AG04449 (cell line): ENCODE measurements around the gene DAB2IP.
"Not testable (repeated sequence)": the region's sequence is repeated elsewhere in the genome, so short reads cannot be mapped to it uniquely, and the experiment has no call there.

ENCODE experiments used
- CTCF ChIA-PET: fragments of 350-600 bp; formaldehyde crosslinking; extraction: SDS; loops from one replicate; lab custom pipeline; 2021; ENCODE audit warnings: antibody characterized with exemption; lab: Yijun Ruan, JAX
- POLR2A ChIA-PET: fragments of 400-600, 350-600 bp; formaldehyde crosslinking; extraction: SDS; loops from one replicate; lab custom pipeline; 2020; ENCODE audit warnings: antibody characterized with exemption, inconsistent platforms; lab: Yijun Ruan, JAX
- DNase-seq: peaks from one replicate; pipeline ENCODE4 v3.0.0-alpha.2; 2010; ENCODE audit warnings: low read depth, low spot score
- H3K4me3 ChIP-seq: 2 replicates; pipeline ENCODE4 v1.5.1; 2011; ENCODE audit warnings: low read depth, mild to moderate bottlenecking, control low read depth, low read length
- CTCF ChIP-seq: IDR thresholded peaks from one replicate; pipeline ENCODE4 v1.5.1; 2011; ENCODE audit warnings: mild to moderate bottlenecking, moderate library complexity, low read length, control low read depth, inconsistent platforms; ENCODE audit not compliant: insufficient read depth; ENCODE audit errors: missing control alignments

Gene DAB2IP

DNA sequence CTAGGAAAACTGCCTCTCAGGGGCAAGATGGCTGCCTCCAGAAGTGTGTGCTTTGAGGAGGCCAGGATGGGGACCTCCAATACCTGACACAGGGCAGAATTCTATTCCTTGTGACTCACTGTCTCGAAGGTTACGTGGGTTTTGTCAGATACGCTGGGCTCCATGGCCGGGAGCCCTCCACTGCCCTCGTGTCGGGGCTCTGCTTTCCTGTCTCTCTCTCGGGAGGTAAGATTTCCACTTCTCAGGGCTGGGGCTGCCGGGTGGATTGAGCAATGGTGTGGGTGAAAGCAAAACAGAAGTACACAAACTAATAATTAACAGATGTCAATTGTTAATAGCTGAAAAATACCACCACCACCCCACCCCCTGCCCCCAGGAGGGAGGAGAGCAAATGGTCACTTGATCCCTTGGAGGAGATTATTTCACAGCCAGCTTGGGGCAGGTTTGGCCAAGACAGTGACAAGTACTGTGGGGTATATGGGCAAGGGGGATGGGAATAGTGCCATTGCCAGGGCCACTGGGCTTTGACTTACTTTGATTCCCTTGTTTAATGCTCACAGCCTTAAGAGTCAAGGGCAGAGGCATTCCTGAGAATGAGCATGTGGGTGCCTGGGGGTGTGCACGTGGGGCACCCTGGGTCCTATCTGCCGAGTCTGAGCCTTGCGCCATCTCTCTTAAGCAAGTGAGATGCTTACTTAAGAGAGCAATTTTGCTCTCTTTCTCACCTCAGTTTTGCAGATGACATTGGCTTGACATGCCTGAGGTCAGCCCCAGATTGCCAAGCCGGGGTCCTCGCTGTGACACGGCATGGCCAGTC, 28.8 kb upstream of the DAB2IP start:
- ChIA-PET CTCF (interaction anchor here (1.0 to 1.6 kb wide), 4 partner anchors 9 to 72 kb away, joined by 3 to 5 read pairs (median 4); no protein-coding TSS in a partner anchor), POLR2A (no interaction called here)
- no peak for DNase-seq
- no peak for TF ChIP-seq CTCF
- no peak overlapping the region for H3K4me3 ChIP-seq

DNA sequence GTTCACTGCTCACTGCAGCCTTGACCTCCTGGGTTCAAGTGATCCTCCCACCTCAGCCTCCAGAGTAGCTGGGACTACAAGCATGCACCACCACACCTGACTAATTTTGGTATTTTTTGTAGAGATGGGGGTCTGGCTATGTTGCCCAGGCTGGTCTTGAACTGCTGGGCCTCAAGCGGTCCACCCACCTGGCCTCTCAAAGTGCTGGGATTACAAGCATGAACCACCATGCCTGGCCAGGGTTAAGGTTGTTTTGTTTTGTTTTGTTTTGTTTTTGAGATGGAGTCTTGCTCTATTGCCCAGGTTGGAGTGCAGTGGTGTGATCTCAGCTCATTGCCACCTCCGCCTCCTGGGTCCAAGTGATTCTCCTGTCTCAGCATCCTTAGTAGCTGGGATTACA, 28.0 kb upstream of the DAB2IP start:
- H3K4me3 ChIP-seq, DNase-seq, POLR2A ChIA-PET: not testable (repeated sequence)
- CTCF ChIA-PET, result interaction anchor here (1.0 to 1.6 kb wide), 4 partner anchors 8 to 73 kb away, joined by 3 to 5 read pairs (median 4); no protein-coding TSS in a partner anchor

GRCh38 chr9:121625590-121625989, 25.8 kb upstream of the DAB2IP start:
- no peak for TF ChIP-seq CTCF
- no peak for DNase-seq
- ChIA-PET CTCF (interaction anchor here (1.0 kb wide), 1 partner anchor 12 kb away, joined by 3 read pairs; no protein-coding TSS in a partner anchor), POLR2A (no interaction called here)
- H3K4me3 ChIP-seq, result no peak overlapping the region

- H3K4me3 ChIP-seq, result no peak overlapping the region
- ChIA-PET CTCF (interaction anchor here (1.0 to 1.2 kb wide), 2 partner anchors 10 to 13 kb away, joined by 3 read pairs; no protein-coding TSS in a partner anchor), POLR2A (no interaction called here)
- no peak for DNase-seq
- no peak for TF ChIP-seq CTCF
These were observed 25.4 kb upstream of the DAB2IP start for GRCh38 chr9:121626012-121626411.

GRCh38 chr9:121627427-121627826, 24.0 kb upstream of the DAB2IP start:
- TF ChIP-seq CTCF, result no peak
- H3K4me3 ChIP-seq, result no peak overlapping the region
- ChIA-PET POLR2A (no interaction called here), CTCF (no interaction called here)
- DNase-seq, result no peak

- POLR2A ChIA-PET, result no interaction called here
- no peak for TF ChIP-seq CTCF
These were observed 23.0 kb upstream of the DAB2IP start for GRCh38 chr9:121628401-121628800.

More at GRCh38 chr9:121628401-121628800, 23.0 kb upstream of the DAB2IP start:
- CTCF ChIA-PET, result no interaction called here
- no peak for DNase-seq
- H3K4me3 ChIP-seq, result no peak overlapping the region
